Mucosa of descending colon (tissue), 3 donors: ENCODE data around the gene SLAMF9. TPM values are rescaled to one million over a fixed set of nuclear protein-coding genes. Genes with fewer than 3 reads are reported as not detected.
A peak's percentile ranks its signal among the peaks of the same experiment; 100 is the strongest.

ENCODE experiments used
- ATAC-seq: fragments of 200-7000 bp; cut with Tn5 transposase; one replicate; pipeline ENCODE4 v1.9.1; 2020; ENCODE audit warnings: mild to moderate bottlenecking, moderate library complexity
- DNase-seq, 3 donors: peaks; one replicate each; pipeline ENCODE4 v3.0.0-alpha.2; 2020
- H3K36me3 ChIP-seq: fragments of 200-600 bp; one replicate; pipeline ENCODE4 v1.8.0; 2021; ENCODE audit warnings: low read depth, mild to moderate bottlenecking
- H3K4me1 ChIP-seq: fragments of 200-600 bp; one replicate; pipeline ENCODE4 v1.8.0; 2021; ENCODE audit warnings: low read depth, mild to moderate bottlenecking
- H3K4me3 ChIP-seq: fragments of 200-600 bp; one replicate; pipeline ENCODE4 v1.8.0; 2021; ENCODE audit warnings: mild to moderate bottlenecking
- H3K9me3 ChIP-seq: fragments of 200-600 bp; one replicate; pipeline ENCODE4 v1.8.0; 2021; ENCODE audit warnings: mild to moderate bottlenecking
- intact Hi-C, 2 donors: fragments of 100-400 bp; cut with DNase I in 1 of 2; cut with micrococcal nuclease in 1 of 2; formaldehyde crosslinking; loops; one replicate each; pipeline versions ENCODE4 v1.11.0 to v1.11.1; 2022; cut with DNase I, micrococcal nuclease
- total RNA-seq, 3 donors: library from RNA; stranded (reverse); fragmentation: NEBNext Ultra II Directional in 2 of 3; extraction: Animal tissue kit (Norgen Biotek cat#: 25700) in 2 of 3; gene quantifications; one replicate each; pipeline versions ENCODE4 v1.2.1 to v1.2.4, GENCODE V29; 2021 to 2023
- TF ChIP-seq, protein P1 (sequence below): fragments of 200-600 bp; IDR thresholded peaks from one replicate; pipeline ENCODE4 v1.8.0; 2022; ENCODE audit warnings: antibody characterized with exemption, mild to moderate bottlenecking
- donor health status: DM: no; HTN: no; CAD: no; lungs with moderate emphysema.
- donor health status: DM: no; HTN: no; CAD: no.
- donor health status: DM: no; HTN: yes; CAD: no.

The SLAMF9 gene
- total RNA-seq, 3 donors from 2014 or later = not detected

DNA sequence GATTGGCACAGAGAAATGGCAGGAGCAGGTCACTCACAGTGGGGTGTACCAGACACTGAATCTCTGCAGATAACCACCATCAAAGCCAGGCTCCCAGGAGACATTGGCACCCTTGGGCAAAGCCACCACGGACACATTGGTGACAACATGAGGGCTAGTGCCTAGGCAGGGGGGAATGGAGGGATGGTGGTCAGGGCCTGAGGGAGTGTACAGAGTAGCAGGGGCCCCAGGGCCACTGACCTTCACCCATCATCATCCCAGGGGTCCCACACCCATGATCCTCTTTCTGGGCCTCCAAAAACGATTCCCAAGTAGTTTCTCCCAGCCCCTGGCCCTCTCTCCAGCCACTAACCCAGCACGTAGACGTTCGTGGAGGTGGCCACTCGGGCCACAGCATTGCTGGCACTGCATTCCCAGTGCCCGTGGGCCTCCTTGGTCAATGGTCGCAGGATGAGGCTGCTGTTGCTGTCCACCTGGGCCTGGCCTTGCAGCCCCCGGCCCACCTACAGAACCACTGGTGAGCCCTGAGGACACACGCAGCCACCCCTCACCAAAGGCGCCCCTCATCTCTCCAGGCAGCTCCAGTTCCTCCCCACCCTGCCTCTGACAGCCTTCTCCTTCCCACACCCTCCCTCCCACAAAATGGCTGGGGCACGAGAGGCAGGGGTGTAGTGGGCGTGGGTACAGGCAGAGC, 22.8 kb downstream of the SLAMF9 start:
- ATAC-seq (no peak), DNase-seq (peak in 1 of 3 donors; percentile 16)
- TF ChIP-seq, protein P1, sequence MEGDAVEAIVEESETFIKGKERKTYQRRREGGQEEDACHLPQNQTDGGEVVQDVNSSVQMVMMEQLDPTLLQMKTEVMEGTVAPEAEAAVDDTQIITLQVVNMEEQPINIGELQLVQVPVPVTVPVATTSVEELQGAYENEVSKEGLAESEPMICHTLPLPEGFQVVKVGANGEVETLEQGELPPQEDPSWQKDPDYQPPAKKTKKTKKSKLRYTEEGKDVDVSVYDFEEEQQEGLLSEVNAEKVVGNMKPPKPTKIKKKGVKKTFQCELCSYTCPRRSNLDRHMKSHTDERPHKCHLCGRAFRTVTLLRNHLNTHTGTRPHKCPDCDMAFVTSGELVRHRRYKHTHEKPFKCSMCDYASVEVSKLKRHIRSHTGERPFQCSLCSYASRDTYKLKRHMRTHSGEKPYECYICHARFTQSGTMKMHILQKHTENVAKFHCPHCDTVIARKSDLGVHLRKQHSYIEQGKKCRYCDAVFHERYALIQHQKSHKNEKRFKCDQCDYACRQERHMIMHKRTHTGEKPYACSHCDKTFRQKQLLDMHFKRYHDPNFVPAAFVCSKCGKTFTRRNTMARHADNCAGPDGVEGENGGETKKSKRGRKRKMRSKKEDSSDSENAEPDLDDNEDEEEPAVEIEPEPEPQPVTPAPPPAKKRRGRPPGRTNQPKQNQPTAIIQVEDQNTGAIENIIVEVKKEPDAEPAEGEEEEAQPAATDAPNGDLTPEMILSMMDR = no peak
- Histone ChIP-seq H3K4me3 (no peak overlapping the region), H3K4me1 (peaks cover 6% of the 10 kb centered on the region), H3K9me3 (no peaks in the 10 kb centered on the region), H3K36me3 (no peaks in the 10 kb centered on the region)
- intact Hi-C loops = no loop called here

DNA sequence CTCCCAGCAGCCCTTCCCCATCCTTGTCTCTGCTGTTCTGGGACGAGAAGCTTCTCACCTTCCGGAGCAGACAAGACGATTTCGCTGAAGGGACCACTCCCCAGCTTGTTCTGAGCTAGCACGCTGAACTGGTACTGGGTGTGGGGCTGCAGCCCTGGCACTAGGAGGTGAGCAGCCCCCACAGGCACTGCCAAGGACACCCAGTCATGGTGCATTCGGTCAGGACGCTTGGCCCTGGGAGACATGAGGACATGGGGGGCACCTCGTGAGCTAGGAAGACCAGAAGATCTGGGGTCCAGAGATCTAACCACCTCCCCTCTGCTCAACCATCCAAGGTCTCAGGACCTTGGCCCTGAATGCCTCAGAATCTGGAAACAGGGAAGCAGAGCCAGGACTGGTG, 23.4 kb downstream of the SLAMF9 start:
- TF ChIP-seq, protein P1 = no peak
- Histone ChIP-seq H3K36me3 (no peaks in the 10 kb centered on the region), H3K4me3 (no peak overlapping the region), H3K4me1 (peaks cover 10% of the 10 kb centered on the region), H3K9me3 (no peaks in the 10 kb centered on the region)
- intact Hi-C loops = no loop called here
- ATAC-seq (no peak), DNase-seq (peak in 1 of 3 donors; percentile 19)

DNA sequence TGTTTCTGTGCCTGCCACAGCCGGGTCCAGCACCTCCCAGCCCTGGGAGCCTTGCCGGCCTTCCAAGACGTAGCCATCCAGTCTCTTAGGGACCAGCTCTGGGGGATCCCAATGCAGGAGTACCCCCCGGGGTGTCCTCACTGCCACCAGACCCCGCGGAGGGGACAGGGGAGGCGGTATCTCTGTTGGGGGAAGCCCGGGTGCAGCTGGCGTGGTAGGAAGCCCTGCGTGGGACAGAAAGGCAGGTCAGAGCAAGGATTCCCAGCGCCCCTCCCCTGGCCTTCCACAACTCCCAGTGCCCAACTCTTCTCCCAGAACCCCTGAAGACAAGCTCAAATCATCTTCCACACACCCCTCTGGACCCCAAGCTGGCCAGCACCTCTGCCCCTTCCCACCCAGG, 23.8 kb downstream of the SLAMF9 start:
- DNase-seq (peak in 1 of 3 donors; percentile 24), ATAC-seq (no peak)
- TF ChIP-seq, protein P1 = no peak
- H3K4me3 ChIP-seq = no peak overlapping the region
- intact Hi-C loops = no loop called here
- peaks cover 11% of the 10 kb centered on the region for H3K4me1 ChIP-seq
- no peaks in the 10 kb centered on the region for H3K9me3 ChIP-seq
- no peaks in the 10 kb centered on the region for H3K36me3 ChIP-seq

DNA sequence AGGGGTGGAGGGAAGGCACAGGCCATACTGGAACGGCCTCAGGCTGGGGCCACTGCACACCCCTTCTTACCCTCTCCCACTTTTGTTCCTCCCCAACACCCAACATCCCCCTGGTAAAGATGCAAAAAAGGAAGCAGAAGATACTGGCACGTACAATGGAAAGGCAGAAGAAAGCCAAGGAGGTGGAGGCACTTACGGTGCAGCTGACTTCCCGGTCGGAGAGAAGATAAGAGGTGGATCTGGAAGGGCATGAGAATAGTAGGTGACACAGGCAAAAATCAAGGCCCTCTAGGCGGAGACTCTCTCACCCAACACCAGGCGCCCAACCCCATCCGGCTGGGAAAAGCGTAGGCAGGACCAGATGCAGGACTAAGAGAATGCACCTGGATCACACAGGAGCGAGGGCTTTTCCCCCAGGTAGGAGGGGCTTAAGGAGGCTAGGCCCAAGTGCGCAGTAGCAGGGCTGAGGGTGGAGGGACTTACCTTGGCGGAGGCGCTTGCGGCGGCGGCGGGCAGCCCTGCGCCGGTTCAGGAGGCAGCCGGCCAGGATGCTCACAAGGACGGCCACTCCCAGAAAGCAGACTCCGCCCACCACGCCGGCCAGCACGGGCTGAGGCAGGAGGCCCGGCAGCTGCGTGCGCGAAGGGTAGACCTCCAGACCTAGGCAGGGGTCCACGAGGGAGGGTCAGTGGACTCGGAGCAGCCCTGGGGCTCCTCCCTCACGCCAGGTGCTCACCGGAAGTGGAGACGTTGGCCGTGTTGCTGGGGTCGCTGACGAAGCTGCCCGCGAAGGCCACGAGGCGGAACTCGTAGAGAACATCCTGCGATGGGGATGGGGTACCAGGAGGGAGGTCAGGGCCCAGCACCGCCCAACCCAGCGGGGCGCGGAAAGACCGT, 24.6 kb downstream of the SLAMF9 start:
- TF ChIP-seq, protein P1 = no peak
- DNase-seq (peak in 2 of 3 donors; percentile 61 to 62), ATAC-seq (peak; percentile 1)
- Histone ChIP-seq H3K4me1 (peaks cover 11% of the 10 kb centered on the region), H3K36me3 (no peaks in the 10 kb centered on the region), H3K9me3 (no peaks in the 10 kb centered on the region), H3K4me3 (no peak overlapping the region)
- intact Hi-C loops = no loop called here

DNA sequence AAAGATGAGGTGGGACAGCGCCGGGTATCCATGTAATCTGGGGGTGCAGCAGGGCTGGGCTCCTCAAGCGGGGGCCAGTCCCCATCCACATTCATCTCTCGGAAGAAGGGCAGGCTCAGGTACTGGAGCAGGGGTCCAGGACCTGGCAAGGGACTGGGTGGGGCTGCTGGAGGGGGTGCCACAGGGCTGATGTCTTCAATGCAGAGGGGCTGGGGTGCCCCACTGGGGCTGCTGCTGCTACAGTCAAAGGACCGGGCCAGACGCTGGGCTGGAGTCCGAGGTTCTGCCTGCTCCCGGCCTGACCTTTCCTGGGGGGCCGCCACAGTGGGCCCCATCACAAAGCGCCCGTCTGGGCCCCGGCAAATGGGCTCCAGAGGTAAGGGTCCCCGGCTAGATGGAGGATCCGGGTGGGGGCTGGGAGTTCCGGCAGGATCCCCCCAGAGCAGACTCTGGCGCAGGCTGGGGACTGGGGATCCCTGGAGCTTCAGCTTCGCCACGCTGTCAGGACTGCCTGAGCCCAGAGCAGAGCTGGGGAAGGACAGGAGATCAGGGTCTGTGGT, 25.5 kb downstream of the SLAMF9 start:
- Histone ChIP-seq H3K4me1 (peaks cover 11% of the 10 kb centered on the region), H3K36me3 (no peaks in the 10 kb centered on the region), H3K9me3 (no peaks in the 10 kb centered on the region), H3K4me3 (no peak overlapping the region)
- intact Hi-C loops = no loop called here
- ATAC-seq (no peak), DNase-seq (peak in 1 of 3 donors; percentile 26)
- TF ChIP-seq, protein P1 = no peak
